K562 (cell line): ENCODE data around the gene SPIN1. TPM values are rescaled to one million over a fixed set of nuclear protein-coding genes. Genes with fewer than 3 reads are reported as not detected.

ENCODE experiments used
- ATF1 ChIP-seq, 2 experiments: fragments of 450-650 bp in 1 of 2; IDR thresholded peaks; 2 replicates each; pipeline ENCODE4 v1.6.1; 2016; ENCODE audit warnings: missing compliant biosample characterization in 1 of 2, missing genetic modification characterization in 1 of 2
- ATF7 ChIP-seq: fragments of 450-650 bp; IDR thresholded peaks from 2 replicates; pipeline ENCODE4 v1.7.1; 2014; ENCODE audit warnings: mild to moderate bottlenecking, moderate library complexity
- C11orf30 ChIP-seq: fragments of 450-650 bp; IDR thresholded peaks from 2 replicates; pipeline ENCODE4 v1.6.1; 2016; ENCODE audit warnings: low read depth, mild to moderate bottlenecking
- KDM5B ChIP-seq: fragments of 200-600 bp; sonication (generic); IDR thresholded peaks from 2 replicates; pipeline ENCODE4 v1.6.1; 2012; ENCODE audit warnings: low read depth, mild to moderate bottlenecking, moderate library complexity, low read length, control low read depth, inconsistent platforms; ENCODE audit not compliant: insufficient replicate concordance
- L3MBTL2 ChIP-seq: fragments of 450-650 bp; IDR thresholded peaks from 2 replicates; pipeline ENCODE4 v1.6.1; 2016; ENCODE audit warnings: mild to moderate bottlenecking, moderate library complexity
- NRF1 ChIP-seq, 2 experiments: fragments of 450-650 bp; IDR thresholded peaks in 1 of 2; conservative IDR thresholded peaks in 1 of 2; 2 replicates each; pipeline ENCODE4 v1.6.1; 2014; ENCODE audit warnings: mild to moderate bottlenecking in 2 of 2
- POLR2G ChIP-seq: fragments of 200-400 bp; formaldehyde crosslinking; IDR thresholded peaks from 2 replicates; pipeline ENCODE4 v1.6.1; 2017; ENCODE audit warnings: low read depth, mild to moderate bottlenecking, antibody characterized with exemption, low read length, moderate library complexity
- RBFOX2 ChIP-seq: fragments of 200-400 bp; formaldehyde crosslinking; IDR thresholded peaks from 2 replicates; pipeline ENCODE4 v1.6.1; 2017; ENCODE audit warnings: low read depth, mild to moderate bottlenecking, low read length, moderate library complexity
- RBM15 ChIP-seq: fragments of 200-400 bp; formaldehyde crosslinking; IDR thresholded peaks from 2 replicates; pipeline ENCODE4 v1.6.1; 2018; ENCODE audit warnings: mild to moderate bottlenecking, low read length, moderate library complexity; ENCODE audit not compliant: insufficient read depth
- polyA plus RNA-seq, 8 experiments: library from polyadenylated mRNA; depleted of rRNA in 4 of 8; stranded (reverse) in 5 of 8; unstranded in 3 of 8; fragments of >200 nt; fragmentation: Nextera tagmentation in 2 of 8; fragmentation: Illumina TruSeq in 1 of 8; extraction: Ambion mirVana in 2 of 8; extraction: Trizol in 1 of 8; gene quantifications; 2 replicates each; pipeline versions ENCODE4 v1.2.1 to v1.2.3, GENCODE V29; 2011 to 2014; ENCODE audit warnings: inconsistent platforms in 1 of 8, missing spikeins in 1 of 8
- total RNA-seq, 7 experiments: library from RNA; depleted of rRNA in 6 of 7; stranded (reverse); fragments of >200 nt in 6 of 7; fragmentation: Illumina TruSeq in 2 of 7; extraction: Trizol in 2 of 7; gene quantifications; 2 replicates each; pipeline versions ENCODE4 v1.2.1 to v1.2.3, GENCODE V29; 2011 to 2021; ENCODE audit warnings: low replicate concordance in 1 of 7
- TF ChIP-seq, protein P1 (sequence below): sonication (generic); formaldehyde crosslinking; IDR thresholded peaks from 2 replicates; pipeline ENCODE4 v1.8.0; 2022; ENCODE audit warnings: missing genetic modification reagents, mild to moderate bottlenecking, moderate library complexity, borderline replicate concordance

SPIN1 gene
- total and polyA plus RNA-seq, 9 of the 15 experiments (the other 6 are each of a cell fraction or from before 2014, with no cell fraction given) = 7.4 to 25.7 (median 15.6) TPM

DNA sequence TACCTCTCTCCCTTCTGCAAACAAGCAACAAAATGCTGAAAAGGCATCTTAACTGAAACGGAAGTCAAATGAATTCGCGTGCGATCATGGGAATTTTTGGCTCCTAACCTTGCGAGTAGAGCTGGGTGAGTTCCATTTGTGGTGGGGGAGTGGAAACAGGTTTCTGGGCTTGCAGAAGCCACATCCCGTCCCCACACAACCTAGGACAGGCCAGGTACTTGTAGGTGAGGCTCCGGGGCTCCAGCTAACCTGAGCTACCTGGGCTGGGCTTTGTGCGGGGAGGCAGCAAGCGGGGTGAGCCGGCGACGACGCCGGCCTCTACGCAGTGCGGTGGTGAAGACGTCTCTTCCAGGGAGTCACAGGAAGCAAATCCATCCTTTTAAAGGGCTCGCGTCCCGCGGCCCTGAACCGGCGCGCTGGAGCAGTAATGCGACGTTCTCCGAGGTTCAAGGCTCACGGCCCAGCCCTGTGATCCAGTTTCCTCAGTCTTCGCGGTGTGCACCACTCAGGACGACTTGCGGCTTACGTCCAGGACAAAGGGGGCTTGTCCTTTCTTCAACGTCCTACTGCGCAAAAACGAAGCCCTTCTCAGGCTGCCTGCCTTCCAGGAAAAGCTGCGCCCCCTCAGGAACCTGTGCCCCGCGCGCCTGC lies 567 bp upstream of the SPIN1 start (continued):
- TF ChIP-seq, protein P1, sequence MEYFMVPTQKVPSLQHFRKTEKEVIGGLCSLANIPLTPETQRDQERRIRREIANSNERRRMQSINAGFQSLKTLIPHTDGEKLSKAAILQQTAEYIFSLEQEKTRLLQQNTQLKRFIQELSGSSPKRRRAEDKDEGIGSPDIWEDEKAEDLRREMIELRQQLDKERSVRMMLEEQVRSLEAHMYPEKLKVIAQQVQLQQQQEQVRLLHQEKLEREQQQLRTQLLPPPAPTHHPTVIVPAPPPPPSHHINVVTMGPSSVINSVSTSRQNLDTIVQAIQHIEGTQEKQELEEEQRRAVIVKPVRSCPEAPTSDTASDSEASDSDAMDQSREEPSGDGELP (CRISPR knock-in tag) = peak; percentile 55; the same call in 1 of the 2 replicates
- TF ChIP-seq L3MBTL2 = peak; percentile 49; the same call in 1 of the 2 replicates
- peak in 1 of 2 experiments; percentile 54; a peak in 1 of 4 replicates for TF ChIP-seq NRF1 (conservative IDR thresholded peaks at IDR 0.05 in 1 of 2, IDR thresholded peaks at IDR 0.05 in 1 of 2)
- TF ChIP-seq ATF7 = peak; percentile 60
- TF ChIP-seq ATF1 (CRISPR knock-in tag; IDR thresholded peaks at IDR 0.05) = no peak
- peak; percentile 52; the same call in 1 of the 2 replicates for TF ChIP-seq ATF1 (tag; IDR thresholded peaks at IDR 0.05)
- TF ChIP-seq POLR2G = peak; percentile 32; the same call in 1 of the 2 replicates
- peak; percentile 51 for TF ChIP-seq RBFOX2
- TF ChIP-seq RBM15 = no peak
- TF ChIP-seq KDM5B = peak; percentile 62
- TF ChIP-seq C11orf30 = peak; percentile 51
